ENCODE results near the gene RPS6KB2. TPM values are rescaled to one million over a fixed set of nuclear protein-coding genes. Genes with fewer than 3 reads are reported as not detected.

The RPS6KB2 gene
- total and polyA plus RNA-seq, 9 of the 15 experiments (the other 6 are each of a cell fraction or from before 2014, with no cell fraction given), result 0.42 to 122 (median 82.6) TPM

DNA sequence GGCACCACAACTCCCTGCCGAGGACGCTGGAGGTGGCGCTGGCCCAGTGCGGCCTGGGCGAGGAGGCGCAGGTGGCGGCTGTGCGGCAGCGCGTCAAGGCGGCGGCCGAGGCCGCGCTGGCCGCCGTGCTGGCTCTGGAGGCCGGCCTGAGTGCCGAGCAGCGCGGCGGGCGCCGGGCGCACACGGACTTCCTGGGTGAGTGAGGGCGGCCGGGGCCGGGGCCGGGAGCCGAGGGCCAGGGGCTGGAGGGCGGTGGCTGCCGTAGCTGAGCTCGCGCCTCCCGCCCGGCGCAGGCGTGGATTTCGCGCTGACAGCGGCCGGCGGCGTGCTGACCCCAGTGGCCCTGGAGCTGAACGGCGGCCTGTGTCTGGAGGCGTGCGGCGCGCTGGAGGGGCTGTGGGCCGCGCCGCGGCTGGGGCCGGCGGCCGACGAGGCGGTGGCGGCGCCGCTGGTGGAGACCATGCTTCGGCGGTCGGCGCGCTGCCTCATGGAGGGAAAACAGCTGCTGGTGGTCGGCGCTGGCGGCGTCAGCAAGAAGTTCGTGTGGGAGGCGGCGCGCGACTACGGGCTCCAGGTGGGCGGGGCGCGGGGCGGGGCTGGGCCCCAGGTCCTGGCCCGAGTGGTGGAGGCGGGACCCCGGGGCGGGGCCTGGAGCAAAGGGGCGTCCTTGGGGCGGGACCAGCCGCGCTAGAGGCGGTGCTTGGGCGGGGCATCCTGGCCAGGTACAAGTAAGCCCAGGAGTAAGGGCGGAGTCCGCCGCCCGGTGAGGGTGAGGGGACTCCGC, 7.5 kb upstream of the RPS6KB2 start (continued):
- TF ChIP-seq CBX8 (IDR thresholded peaks at IDR 0.05; ENCODE audit: borderline replicate concordance, extremely low read depth, low read depth, low read length, poor library complexity, severe bottlenecking) (no peak), MCM7 (IDR thresholded peaks at IDR 0.05) (no peak), MAZ (CRISPR knock-in tag; conservative IDR thresholded peaks at IDR 0.05 in 1 of 2, IDR thresholded peaks at IDR 0.05 in 1 of 2) (peak; percentile 68 to 78; a peak in 2 of 4 replicates), BCOR (IDR thresholded peaks at IDR 0.05) (no peak), NFRKB (IDR thresholded peaks at IDR 0.05; ENCODE audit: low read depth) (no peak), TFAP4 (CRISPR knock-in tag; IDR thresholded peaks at IDR 0.05; ENCODE audit: borderline replicate concordance) (peak; percentile 92), KHSRP (IDR thresholded peaks at IDR 0.05) (no peak), ZFP36 (IDR thresholded peaks at IDR 0.05; ENCODE audit: low read depth, low read length, partially characterized antibody) (peak; percentile 61), VEZF1 (CRISPR knock-in tag; IDR thresholded peaks at IDR 0.05) (peak; percentile 57), RBM17 (IDR thresholded peaks at IDR 0.05; ENCODE audit: borderline replicate concordance, low read depth, low read length) (no peak), COPS2 (conservative IDR thresholded peaks at IDR 0.05) (no peak), CREB3L1 (IDR thresholded peaks at IDR 0.05; ENCODE audit: borderline replicate concordance, low read depth) (peak; percentile 67; the same call in 1 of the 2 replicates), ATF4 (CRISPR knock-in tag; IDR thresholded peaks at IDR 0.05) (no peak), ZNF121 (CRISPR knock-in tag; conservative IDR thresholded peaks at IDR 0.05) (peak; percentile 56), BCLAF1 (IDR thresholded peaks at IDR 0.05; ENCODE audit: borderline replicate concordance in 1 of 2, control insufficient read depth in 1 of 2, low read depth in 2 of 2, low read length in 1 of 2) (no peak)
- TF ChIP-seq, protein P1, sequence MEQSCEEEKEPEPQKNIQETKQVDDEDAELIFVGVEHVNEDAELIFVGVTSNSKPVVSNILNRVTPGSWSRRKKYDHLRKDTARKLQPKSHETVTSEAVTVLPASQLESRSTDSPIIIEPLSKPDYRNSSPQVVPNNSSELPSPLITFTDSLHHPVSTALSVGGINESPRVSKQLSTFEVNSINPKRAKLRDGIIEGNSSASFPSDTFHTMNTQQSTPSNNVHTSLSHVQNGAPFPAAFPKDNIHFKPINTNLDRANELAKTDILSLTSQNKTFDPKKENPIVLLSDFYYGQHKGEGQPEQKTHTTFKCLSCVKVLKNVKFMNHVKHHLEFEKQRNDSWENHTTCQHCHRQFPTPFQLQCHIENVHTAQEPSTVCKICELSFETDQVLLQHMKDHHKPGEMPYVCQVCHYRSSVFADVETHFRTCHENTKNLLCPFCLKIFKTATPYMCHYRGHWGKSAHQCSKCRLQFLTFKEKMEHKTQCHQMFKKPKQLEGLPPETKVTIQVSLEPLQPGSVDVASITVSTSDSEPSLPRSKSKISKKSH (CRISPR knock-in tag; IDR thresholded peaks at IDR 0.05), result no peak

Measured in K562 (cell line).